HL-60 (cell line): ENCODE results near the gene PPFIBP2.

Experiments
- DNase-seq, 2 experiments: peaks; one replicate each; pipeline ENCODE4 v3.0.0-alpha.2; 2010 to 2020; ENCODE audit warnings: low read depth in 1 of 2, low spot score in 1 of 2
- H3K27ac ChIP-seq: fragments of 250-450 bp; sonication (Bioruptor Pico); replicated peaks from 2 replicates; pipeline ENCODE4 v1.5.1; 2020; ENCODE audit warnings: mild to moderate bottlenecking, moderate library complexity
- H3K27me3 ChIP-seq: fragments of 250-450 bp; sonication (Bioruptor Pico); 2 replicates; pipeline ENCODE4 v1.5.1; 2021; ENCODE audit warnings: mild to moderate bottlenecking, moderate library complexity; ENCODE audit not compliant: insufficient read depth, poor library complexity, severe bottlenecking
- H3K4me3 ChIP-seq: replicated peaks from 2 replicates; pipeline ENCODE4 v1.5.1; 2011; ENCODE audit warnings: mild to moderate bottlenecking, control low read depth, low read length; ENCODE audit not compliant: insufficient read depth
- GABPA ChIP-seq: IDR thresholded peaks from 2 replicates; pipeline ENCODE4 v1.6.1; 2012; ENCODE audit warnings: low read depth
- POLR2AphosphoS5 ChIP-seq: IDR thresholded peaks from 2 replicates; pipeline ENCODE4 v1.6.1; 2012; ENCODE audit warnings: low read depth
- SPI1 ChIP-seq: IDR thresholded peaks from 2 replicates; pipeline ENCODE4 v1.6.1; 2012; ENCODE audit warnings: low read depth, mild to moderate bottlenecking, borderline replicate concordance
- TF ChIP-seq, protein P1 (sequence below): IDR thresholded peaks from 2 replicates; pipeline ENCODE4 v1.6.1; 2012; ENCODE audit warnings: low read depth; ENCODE audit not compliant: insufficient replicate concordance
- TF ChIP-seq, protein P2 (sequence below): IDR thresholded peaks from one replicate; pipeline ENCODE4 v1.5.1; 2011; ENCODE audit warnings: low read length, control low read depth, inconsistent platforms; ENCODE audit not compliant: insufficient read depth

The PPFIBP2 gene

DNA sequence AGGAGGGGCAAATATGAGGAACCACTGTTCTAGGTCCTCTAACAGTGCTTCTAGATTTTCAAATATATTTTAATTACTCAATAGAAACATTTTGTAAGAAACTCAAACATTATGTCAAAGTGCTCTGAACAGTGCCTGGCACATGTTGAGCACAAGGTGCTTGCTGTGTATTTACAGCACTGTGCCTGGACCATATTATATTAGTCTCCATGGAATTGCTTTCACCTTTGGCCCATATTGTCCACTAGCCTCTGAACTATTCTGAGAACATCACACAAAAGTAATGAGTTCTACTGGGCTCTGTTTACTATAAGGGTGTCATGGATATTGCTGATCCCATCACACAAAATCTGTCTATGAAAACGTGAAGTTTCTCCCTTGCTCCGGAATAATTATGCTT is 76.7 kb downstream of the PPFIBP2 start:
- no peak overlapping the region for H3K4me3 ChIP-seq
- TF ChIP-seq POLR2AphosphoS5 (no peak), GABPA (no peak), SPI1 (no peak)
- TF ChIP-seq, protein P1, sequence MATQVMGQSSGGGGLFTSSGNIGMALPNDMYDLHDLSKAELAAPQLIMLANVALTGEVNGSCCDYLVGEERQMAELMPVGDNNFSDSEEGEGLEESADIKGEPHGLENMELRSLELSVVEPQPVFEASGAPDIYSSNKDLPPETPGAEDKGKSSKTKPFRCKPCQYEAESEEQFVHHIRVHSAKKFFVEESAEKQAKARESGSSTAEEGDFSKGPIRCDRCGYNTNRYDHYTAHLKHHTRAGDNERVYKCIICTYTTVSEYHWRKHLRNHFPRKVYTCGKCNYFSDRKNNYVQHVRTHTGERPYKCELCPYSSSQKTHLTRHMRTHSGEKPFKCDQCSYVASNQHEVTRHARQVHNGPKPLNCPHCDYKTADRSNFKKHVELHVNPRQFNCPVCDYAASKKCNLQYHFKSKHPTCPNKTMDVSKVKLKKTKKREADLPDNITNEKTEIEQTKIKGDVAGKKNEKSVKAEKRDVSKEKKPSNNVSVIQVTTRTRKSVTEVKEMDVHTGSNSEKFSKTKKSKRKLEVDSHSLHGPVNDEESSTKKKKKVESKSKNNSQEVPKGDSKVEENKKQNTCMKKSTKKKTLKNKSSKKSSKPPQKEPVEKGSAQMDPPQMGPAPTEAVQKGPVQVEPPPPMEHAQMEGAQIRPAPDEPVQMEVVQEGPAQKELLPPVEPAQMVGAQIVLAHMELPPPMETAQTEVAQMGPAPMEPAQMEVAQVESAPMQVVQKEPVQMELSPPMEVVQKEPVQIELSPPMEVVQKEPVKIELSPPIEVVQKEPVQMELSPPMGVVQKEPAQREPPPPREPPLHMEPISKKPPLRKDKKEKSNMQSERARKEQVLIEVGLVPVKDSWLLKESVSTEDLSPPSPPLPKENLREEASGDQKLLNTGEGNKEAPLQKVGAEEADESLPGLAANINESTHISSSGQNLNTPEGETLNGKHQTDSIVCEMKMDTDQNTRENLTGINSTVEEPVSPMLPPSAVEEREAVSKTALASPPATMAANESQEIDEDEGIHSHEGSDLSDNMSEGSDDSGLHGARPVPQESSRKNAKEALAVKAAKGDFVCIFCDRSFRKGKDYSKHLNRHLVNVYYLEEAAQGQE = no peak
- TF ChIP-seq, protein P2, sequence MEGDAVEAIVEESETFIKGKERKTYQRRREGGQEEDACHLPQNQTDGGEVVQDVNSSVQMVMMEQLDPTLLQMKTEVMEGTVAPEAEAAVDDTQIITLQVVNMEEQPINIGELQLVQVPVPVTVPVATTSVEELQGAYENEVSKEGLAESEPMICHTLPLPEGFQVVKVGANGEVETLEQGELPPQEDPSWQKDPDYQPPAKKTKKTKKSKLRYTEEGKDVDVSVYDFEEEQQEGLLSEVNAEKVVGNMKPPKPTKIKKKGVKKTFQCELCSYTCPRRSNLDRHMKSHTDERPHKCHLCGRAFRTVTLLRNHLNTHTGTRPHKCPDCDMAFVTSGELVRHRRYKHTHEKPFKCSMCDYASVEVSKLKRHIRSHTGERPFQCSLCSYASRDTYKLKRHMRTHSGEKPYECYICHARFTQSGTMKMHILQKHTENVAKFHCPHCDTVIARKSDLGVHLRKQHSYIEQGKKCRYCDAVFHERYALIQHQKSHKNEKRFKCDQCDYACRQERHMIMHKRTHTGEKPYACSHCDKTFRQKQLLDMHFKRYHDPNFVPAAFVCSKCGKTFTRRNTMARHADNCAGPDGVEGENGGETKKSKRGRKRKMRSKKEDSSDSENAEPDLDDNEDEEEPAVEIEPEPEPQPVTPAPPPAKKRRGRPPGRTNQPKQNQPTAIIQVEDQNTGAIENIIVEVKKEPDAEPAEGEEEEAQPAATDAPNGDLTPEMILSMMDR = no peak
- DNase-seq = no peak
- no peak overlapping the region for H3K27ac ChIP-seq
- no peaks in the 10 kb centered on the region for H3K27me3 ChIP-seq

- no peaks in the 10 kb centered on the region for H3K27me3 ChIP-seq
- peak overlapping the region; percentile 70 for H3K27ac ChIP-seq
- no peak overlapping the region for H3K4me3 ChIP-seq
- TF ChIP-seq POLR2AphosphoS5 (no peak), GABPA (no peak), SPI1 (no peak)
- TF ChIP-seq, protein P1 = no peak
- TF ChIP-seq, protein P2 = no peak
- no peak for DNase-seq
These were observed 77.5 kb downstream of the PPFIBP2 start for GRCh38 chr11:7591107-7591894.

GRCh38 chr11:7591987-7592386 is 78.2 kb downstream of the PPFIBP2 start:
- no peak for TF ChIP-seq GABPA
- peak; percentile 50; the same call in 1 of the 2 replicates for TF ChIP-seq SPI1
- 0 out of 2 replicates have a peak, but pooled peaks have one; percentile 25 for TF ChIP-seq POLR2AphosphoS5
- Histone ChIP-seq H3K27me3 (no peaks in the 10 kb centered on the region), H3K4me3 (no peak overlapping the region), H3K27ac (peak overlapping the region; percentile 70)
- DNase-seq = peak; percentile 39 to 76

DNA sequence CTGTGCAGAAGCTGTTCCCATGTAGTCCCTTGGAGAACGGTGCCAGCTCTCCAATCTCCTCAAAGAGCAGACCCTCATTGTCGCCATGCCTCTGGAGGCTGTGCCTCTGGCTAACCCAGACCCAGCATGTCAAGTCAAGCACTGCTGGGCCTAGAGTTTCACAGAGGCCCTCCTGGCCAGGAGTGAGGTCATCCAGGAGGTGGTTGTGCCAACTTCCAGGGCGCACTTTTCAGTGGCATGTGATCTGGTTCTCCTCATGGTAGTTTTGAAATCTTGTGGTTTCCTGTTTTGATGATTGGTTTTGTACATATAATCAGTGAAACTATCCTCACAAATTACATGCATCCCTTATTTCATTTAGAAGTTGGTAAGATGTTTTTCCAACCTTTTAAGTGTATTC is 78.9 kb downstream of the PPFIBP2 start:
- no peak overlapping the region for H3K4me3 ChIP-seq
- peak overlapping the region; percentile 70 for H3K27ac ChIP-seq
- peak; percentile 39 to 81 for DNase-seq
- TF ChIP-seq, protein P2 = no peak
- TF ChIP-seq, protein P1 = no peak
- TF ChIP-seq POLR2AphosphoS5 (no peak), GABPA (no peak), SPI1 (no peak)
- H3K27me3 ChIP-seq = no peaks in the 10 kb centered on the region
